HL-60 (cell line): Measurements from ENCODE around the gene PLBD2.

Experiments
- DNase-seq, 2 experiments: peaks; one replicate each; pipeline ENCODE4 v3.0.0-alpha.2; 2010 to 2020; ENCODE audit warnings: low read depth in 1 of 2, low spot score in 1 of 2
- H3K27ac ChIP-seq: fragments of 250-450 bp; sonication (Bioruptor Pico); replicated peaks from 2 replicates; pipeline ENCODE4 v1.5.1; 2020; ENCODE audit warnings: mild to moderate bottlenecking, moderate library complexity
- H3K27me3 ChIP-seq: fragments of 250-450 bp; sonication (Bioruptor Pico); 2 replicates; pipeline ENCODE4 v1.5.1; 2021; ENCODE audit warnings: mild to moderate bottlenecking, moderate library complexity; ENCODE audit not compliant: insufficient read depth, poor library complexity, severe bottlenecking
- H3K4me3 ChIP-seq: replicated peaks from 2 replicates; pipeline ENCODE4 v1.5.1; 2011; ENCODE audit warnings: mild to moderate bottlenecking, control low read depth, low read length; ENCODE audit not compliant: insufficient read depth
- CTCF ChIP-seq: IDR thresholded peaks from one replicate; pipeline ENCODE4 v1.5.1; 2011; ENCODE audit warnings: low read length, control low read depth, inconsistent platforms; ENCODE audit not compliant: insufficient read depth
- GABPA ChIP-seq: IDR thresholded peaks from 2 replicates; pipeline ENCODE4 v1.6.1; 2012; ENCODE audit warnings: low read depth
- POLR2AphosphoS5 ChIP-seq: IDR thresholded peaks from 2 replicates; pipeline ENCODE4 v1.6.1; 2012; ENCODE audit warnings: low read depth
- SPI1 ChIP-seq: IDR thresholded peaks from 2 replicates; pipeline ENCODE4 v1.6.1; 2012; ENCODE audit warnings: low read depth, mild to moderate bottlenecking, borderline replicate concordance
- TF ChIP-seq, protein P1 (sequence below): IDR thresholded peaks from 2 replicates; pipeline ENCODE4 v1.6.1; 2012; ENCODE audit warnings: low read depth; ENCODE audit not compliant: insufficient replicate concordance

Gene PLBD2

GRCh38 chr12:113401066-113402000 is 42.9 kb downstream of the PLBD2 start:
- no peaks in the 10 kb centered on the region for H3K27me3 ChIP-seq
- H3K4me3 ChIP-seq: no peak overlapping the region
- TF ChIP-seq, protein P1, sequence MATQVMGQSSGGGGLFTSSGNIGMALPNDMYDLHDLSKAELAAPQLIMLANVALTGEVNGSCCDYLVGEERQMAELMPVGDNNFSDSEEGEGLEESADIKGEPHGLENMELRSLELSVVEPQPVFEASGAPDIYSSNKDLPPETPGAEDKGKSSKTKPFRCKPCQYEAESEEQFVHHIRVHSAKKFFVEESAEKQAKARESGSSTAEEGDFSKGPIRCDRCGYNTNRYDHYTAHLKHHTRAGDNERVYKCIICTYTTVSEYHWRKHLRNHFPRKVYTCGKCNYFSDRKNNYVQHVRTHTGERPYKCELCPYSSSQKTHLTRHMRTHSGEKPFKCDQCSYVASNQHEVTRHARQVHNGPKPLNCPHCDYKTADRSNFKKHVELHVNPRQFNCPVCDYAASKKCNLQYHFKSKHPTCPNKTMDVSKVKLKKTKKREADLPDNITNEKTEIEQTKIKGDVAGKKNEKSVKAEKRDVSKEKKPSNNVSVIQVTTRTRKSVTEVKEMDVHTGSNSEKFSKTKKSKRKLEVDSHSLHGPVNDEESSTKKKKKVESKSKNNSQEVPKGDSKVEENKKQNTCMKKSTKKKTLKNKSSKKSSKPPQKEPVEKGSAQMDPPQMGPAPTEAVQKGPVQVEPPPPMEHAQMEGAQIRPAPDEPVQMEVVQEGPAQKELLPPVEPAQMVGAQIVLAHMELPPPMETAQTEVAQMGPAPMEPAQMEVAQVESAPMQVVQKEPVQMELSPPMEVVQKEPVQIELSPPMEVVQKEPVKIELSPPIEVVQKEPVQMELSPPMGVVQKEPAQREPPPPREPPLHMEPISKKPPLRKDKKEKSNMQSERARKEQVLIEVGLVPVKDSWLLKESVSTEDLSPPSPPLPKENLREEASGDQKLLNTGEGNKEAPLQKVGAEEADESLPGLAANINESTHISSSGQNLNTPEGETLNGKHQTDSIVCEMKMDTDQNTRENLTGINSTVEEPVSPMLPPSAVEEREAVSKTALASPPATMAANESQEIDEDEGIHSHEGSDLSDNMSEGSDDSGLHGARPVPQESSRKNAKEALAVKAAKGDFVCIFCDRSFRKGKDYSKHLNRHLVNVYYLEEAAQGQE: no peak
- TF ChIP-seq CTCF (no peak), GABPA (no peak), POLR2AphosphoS5 (no peak), SPI1 (no peak)
- no peak overlapping the region for H3K27ac ChIP-seq
- DNase-seq: no peak

DNA sequence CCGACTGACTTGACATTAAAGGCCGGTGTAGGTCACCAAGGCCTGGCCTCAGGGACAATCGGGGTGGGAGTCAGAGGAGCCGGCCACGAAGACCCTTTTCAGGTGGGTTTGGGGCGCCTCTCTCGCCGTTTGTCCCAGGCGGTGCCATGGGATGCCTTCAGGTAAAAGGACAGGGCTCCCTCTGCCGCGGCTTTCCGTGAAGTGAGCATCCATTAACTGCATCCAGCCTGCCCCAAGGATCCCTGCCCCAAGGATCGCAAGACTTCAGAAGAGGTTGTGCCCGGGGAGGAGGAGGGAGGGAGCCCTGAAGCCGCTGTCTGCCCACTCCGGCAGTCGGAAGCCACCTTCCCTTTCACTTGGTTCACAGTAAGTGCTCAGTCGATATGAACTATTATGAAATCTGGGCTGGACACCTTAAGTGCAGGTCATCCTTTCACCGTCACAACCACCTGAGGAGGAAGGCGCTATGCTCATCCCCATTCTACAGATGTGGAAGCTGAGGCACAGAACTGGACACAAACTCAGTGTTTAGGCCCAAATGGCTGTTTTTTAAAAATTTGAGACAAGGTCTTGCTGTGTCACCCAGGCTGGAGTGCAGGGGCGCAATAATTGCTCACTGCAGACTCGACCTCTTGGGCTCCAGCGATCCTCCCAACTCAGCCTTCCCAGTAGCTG is 44.3 kb downstream of the PLBD2 start:
- Histone ChIP-seq H3K27me3 (no peaks in the 10 kb centered on the region), H3K4me3 (no peak overlapping the region), H3K27ac (no peak overlapping the region)
- no peak for TF ChIP-seq GABPA
- TF ChIP-seq CTCF: no peak
- TF ChIP-seq SPI1: no peak
- TF ChIP-seq POLR2AphosphoS5: no peak
- no peak for DNase-seq

GRCh38 chr12:113403435-113404415 is 45.3 kb downstream of the PLBD2 start, which contains the start of gene SDS:
Gene SDS, minus strand, starts transcription at chr12:113403887. Its CDS starts 4,179 bp downstream, at chr12:113399708.
- Histone ChIP-seq H3K27ac (peak within 1 kb of the TSS; percentile 25; the same call in 1 of the 2 replicates), H3K4me3 (no peak within 1 kb of the TSS), H3K27me3 (no peaks in the 10 kb centered on the region)
- DNase-seq: peak; percentile 75 to 76
- TF ChIP-seq GABPA: no peak
- TF ChIP-seq, protein P1: no peak
- no peak for TF ChIP-seq POLR2AphosphoS5
- TF ChIP-seq SPI1: peak; percentile 97
